Fibroblast of the aortic adventitia (primary cell): ENCODE data around the gene OR51F2. TPM values are rescaled to one million over a fixed set of nuclear protein-coding genes. Genes with fewer than 3 reads are reported as not detected.

Source experiments
- DNase-seq: peaks from one replicate; pipeline ENCODE4 v3.0.0-alpha.2; 2010; ENCODE audit warnings: low read depth
- H3K4me3 ChIP-seq: 2 replicates; pipeline ENCODE4 v1.5.1; 2011; ENCODE audit warnings: low read depth, mild to moderate bottlenecking, control low read depth, low read length, moderate library complexity
- total RNA-seq: library from RNA; depleted of rRNA; stranded (reverse); fragments of >200 nt; gene quantifications from 2 replicates; pipeline ENCODE4 v1.2.3, GENCODE V29; 2012; ENCODE audit warnings: low replicate concordance
- TF ChIP-seq, protein P1 (sequence below): IDR thresholded peaks from 2 replicates; pipeline ENCODE4 v1.5.1; 2011; ENCODE audit warnings: mild to moderate bottlenecking, low read length, control low read depth, inconsistent platforms; ENCODE audit not compliant: insufficient read depth

The OR51F2 gene
- total RNA-seq, 1 donor: not detected

DNA sequence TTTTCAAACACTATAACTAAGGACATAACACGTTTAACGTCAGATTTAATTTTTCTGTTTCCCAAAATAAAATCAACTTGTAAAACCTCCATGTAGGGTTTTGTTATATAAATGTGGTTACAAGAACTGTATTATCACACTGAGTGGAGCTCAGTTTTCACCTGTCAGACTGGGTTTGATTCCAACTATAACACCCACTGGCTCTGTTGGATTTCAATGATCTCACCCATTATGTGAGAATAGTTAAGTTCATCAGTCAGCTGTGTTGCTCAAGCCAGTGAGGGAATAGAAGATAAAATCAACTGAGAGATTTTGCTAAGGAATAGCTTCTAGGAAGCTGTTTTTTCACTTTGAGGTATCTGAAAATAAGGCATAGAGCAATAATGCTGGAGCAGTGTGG, 11.9 kb upstream of the OR51F2 start:
- H3K4me3 ChIP-seq: no peak overlapping the region
- no peak for DNase-seq
- TF ChIP-seq, protein P1, sequence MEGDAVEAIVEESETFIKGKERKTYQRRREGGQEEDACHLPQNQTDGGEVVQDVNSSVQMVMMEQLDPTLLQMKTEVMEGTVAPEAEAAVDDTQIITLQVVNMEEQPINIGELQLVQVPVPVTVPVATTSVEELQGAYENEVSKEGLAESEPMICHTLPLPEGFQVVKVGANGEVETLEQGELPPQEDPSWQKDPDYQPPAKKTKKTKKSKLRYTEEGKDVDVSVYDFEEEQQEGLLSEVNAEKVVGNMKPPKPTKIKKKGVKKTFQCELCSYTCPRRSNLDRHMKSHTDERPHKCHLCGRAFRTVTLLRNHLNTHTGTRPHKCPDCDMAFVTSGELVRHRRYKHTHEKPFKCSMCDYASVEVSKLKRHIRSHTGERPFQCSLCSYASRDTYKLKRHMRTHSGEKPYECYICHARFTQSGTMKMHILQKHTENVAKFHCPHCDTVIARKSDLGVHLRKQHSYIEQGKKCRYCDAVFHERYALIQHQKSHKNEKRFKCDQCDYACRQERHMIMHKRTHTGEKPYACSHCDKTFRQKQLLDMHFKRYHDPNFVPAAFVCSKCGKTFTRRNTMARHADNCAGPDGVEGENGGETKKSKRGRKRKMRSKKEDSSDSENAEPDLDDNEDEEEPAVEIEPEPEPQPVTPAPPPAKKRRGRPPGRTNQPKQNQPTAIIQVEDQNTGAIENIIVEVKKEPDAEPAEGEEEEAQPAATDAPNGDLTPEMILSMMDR: no peak

DNA sequence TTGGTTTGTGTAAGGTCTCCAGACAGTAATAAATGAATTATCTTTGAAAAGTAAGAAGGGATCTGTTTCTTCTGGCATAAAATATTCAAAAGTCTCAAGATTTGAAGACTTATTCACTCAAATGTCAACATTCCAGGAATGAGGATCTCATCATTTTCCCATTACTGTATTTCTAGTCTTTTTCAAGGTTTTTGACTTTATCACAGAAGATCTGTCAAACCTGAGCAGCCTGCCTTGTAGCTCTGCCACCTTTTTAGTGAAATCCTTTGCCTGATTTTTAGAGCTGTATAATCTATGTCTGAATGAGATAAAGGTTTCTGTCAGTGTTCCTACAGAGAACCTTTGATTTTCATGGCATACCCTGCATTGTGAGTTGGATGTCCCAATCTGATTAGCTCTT, 4.0 kb downstream of the OR51F2 start:
- H3K4me3 ChIP-seq: no peak overlapping the region
- TF ChIP-seq, protein P1: no peak
- DNase-seq: no peak

DNA sequence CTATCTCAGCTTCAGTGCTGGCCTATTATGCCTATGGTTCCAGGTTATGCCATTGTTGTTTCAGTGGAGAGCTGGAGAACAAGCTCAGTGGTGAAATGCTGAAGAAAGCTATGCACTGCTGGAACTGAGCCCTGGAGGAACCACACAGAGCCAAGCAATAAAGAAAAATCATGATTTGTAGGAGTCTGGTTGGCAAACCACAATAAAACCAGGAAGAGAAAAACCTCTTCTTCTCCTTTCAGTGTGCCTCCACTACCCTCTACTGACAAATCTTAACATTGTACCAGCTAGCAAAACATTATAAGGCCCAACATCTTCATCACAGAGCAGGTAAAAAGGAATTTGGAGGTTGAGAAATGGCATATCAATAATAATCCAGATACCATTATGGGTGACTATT, 5.3 kb downstream of the OR51F2 start:
- DNase-seq: no peak
- TF ChIP-seq, protein P1: no peak
- no peak overlapping the region for H3K4me3 ChIP-seq

DNA sequence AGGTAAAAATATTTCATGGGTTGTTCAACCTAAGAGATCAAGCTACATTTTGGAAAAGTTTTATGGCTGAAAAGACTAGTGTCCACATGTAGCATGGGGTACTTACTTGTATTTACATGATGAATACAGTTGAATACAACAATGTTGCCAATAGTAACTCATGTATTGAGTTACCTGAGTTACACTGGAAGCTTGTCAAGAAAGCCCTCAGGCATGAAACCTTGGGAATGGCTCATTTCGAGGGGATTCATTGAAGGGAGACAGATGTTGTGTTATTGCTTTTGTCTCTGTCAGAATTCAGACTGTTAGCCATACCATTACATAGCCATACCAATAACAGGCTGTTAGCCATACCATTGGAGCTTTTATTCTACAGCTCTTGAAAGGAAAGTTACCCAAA, 9.2 kb downstream of the OR51F2 start:
- H3K4me3 ChIP-seq: no peak overlapping the region
- no peak for DNase-seq
- TF ChIP-seq, protein P1: no peak

DNA sequence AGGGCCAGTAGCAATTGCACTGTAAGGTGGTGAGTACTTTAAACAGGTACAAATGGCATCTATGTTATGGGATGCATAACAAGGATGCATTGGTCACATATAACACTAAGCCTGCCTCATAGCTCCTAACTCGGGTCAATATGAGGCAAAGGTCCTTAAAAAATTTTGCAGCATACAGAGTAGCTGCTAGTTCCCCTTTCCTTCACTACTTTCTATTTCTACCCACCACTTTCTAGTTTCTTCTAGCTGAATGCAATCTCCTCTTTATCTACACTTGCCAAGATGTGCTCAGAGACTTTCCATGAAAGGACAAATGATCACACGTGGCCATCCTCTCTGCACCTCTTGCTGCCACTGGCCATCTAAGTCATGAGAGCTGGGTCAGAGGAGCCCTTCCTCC, 9.8 kb downstream of the OR51F2 start:
- TF ChIP-seq, protein P1: no peak
- H3K4me3 ChIP-seq: no peak overlapping the region

DNA sequence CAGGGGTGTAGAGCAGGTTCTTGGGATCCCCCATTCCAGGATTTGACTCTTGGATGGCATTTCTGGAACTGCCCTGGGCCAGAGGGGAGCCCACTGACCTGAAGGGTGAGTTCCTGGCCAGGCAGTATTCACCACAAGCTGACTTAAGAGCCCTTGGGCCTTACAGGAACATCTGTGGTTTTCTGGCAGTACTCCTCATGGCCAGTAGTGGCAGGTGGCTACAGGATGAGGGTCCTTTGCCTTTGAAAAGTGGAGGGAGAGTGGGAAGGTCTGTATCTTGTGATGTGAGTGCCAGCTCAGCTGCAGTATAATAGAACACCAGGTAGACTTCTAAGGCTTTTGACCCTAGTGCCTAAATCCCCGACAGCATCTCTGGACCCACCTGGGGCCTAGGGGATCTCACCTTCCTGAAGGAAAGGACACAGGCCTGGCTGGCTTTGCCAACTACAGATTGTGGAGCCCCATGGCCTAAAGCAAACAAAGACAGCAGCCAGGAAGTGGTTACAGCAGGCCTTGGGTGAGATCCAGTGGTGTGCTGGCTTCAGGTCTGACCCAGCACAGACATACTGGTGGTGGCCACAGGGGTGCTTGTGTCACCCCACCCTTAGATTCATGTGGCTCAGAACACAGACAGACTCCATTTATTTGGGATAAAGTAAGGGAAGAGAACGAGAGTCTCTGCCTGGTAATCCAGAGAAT, 18.9 kb downstream of the OR51F2 start:
- TF ChIP-seq, protein P1: no peak
- H3K4me3 ChIP-seq: no peak overlapping the region
- DNase-seq: no peak

More for the DNA sequence above, 9.8 kb downstream of the OR51F2 start:
- DNase-seq: no peak
